Smooth muscle cell (in vitro differentiated cells): Measurements from ENCODE around the gene SEMA7A. TPM values are rescaled to one million over a fixed set of nuclear protein-coding genes. Genes with fewer than 3 reads are reported as not detected.

Experiments
- DNase-seq: peaks from one replicate; lab custom pipeline; 2025; ENCODE audit not compliant: unreplicated experiment; lab: John Stamatoyannopoulos, UW
- H2AFZ ChIP-seq: fragments of 200-600 bp; sonication (generic); 2 replicates; pipeline ENCODE4 v1.6.0; 2016; ENCODE audit warnings: antibody characterized with exemption, low read depth, mild to moderate bottlenecking
- H3F3A ChIP-seq: fragments of 200-600 bp; sonication (generic); 2 replicates; pipeline ENCODE4 v1.6.0; 2017; ENCODE audit warnings: antibody characterized with exemption, low read depth
- H3K27ac ChIP-seq: fragments of 200-600 bp; sonication (generic); 2 replicates; pipeline ENCODE4 v1.5.1; 2016; ENCODE audit warnings: low read depth, mild to moderate bottlenecking
- H3K27me3 ChIP-seq: fragments of 200-600 bp; sonication (generic); 2 replicates; pipeline ENCODE4 v1.6.1; 2016; ENCODE audit warnings: low read depth, mild to moderate bottlenecking
- H3K36me3 ChIP-seq: fragments of 200-600 bp; sonication (generic); 2 replicates; pipeline ENCODE4 v1.5.1; 2016; ENCODE audit warnings: low read depth
- H3K4me1 ChIP-seq: fragments of 200-600 bp; sonication (generic); 2 replicates; pipeline ENCODE4 v1.5.1; 2016; ENCODE audit warnings: low read depth
- H3K4me2 ChIP-seq: fragments of 200-600 bp; sonication (generic); 2 replicates; pipeline ENCODE4 v1.6.0; 2016; ENCODE audit warnings: mild to moderate bottlenecking
- H3K4me3 ChIP-seq: fragments of 200-600 bp; sonication (generic); 2 replicates; pipeline ENCODE4 v1.5.1; 2016; ENCODE audit warnings: mild to moderate bottlenecking
- H3K79me2 ChIP-seq: fragments of 200-600 bp; sonication (generic); 2 replicates; pipeline ENCODE4 v1.6.0; 2016; ENCODE audit warnings: low read depth, mild to moderate bottlenecking
- H3K9ac ChIP-seq: fragments of 200-600 bp; sonication (generic); 2 replicates; pipeline ENCODE4 v1.6.0; 2016; ENCODE audit warnings: low read depth
- H3K9me3 ChIP-seq: fragments of 200-600 bp; sonication (generic); replicated peaks from 2 replicates; pipeline ENCODE4 v1.5.1; 2016; ENCODE audit warnings: low read depth
- H4K20me1 ChIP-seq: fragments of 200-600 bp; sonication (generic); 2 replicates; pipeline ENCODE4 v1.6.0; 2016; ENCODE audit warnings: low read depth
- CTCF ChIP-seq: fragments of 200-600 bp; sonication (generic); IDR thresholded peaks from 2 replicates; pipeline ENCODE4 v1.5.1; 2017; ENCODE audit warnings: borderline replicate concordance, mild to moderate bottlenecking, antibody characterized with exemption; ENCODE audit not compliant: insufficient read depth, poor library complexity, severe bottlenecking
- WGBS: methylation state at CpG from one replicate; pipeline ENCODE4 v1.1.7; 2016; ENCODE audit warnings: low lambda C conversion rate; 5-methylcytosine and 5-hydroxymethylcytosine counted together
- polyA plus RNA-seq: library from polyadenylated mRNA; unstranded; fragments of >200 nt; fragmentation: Nextera tagmentation; extraction: Ambion mirVana; gene quantifications from 2 replicates; pipeline ENCODE4 v1.2.1, GENCODE V29; 2016
- total RNA-seq: library from RNA; depleted of rRNA; stranded (reverse); fragments of >200 nt; gene quantifications from 2 replicates; pipeline ENCODE4 v1.2.3, GENCODE V29; 2014

SEMA7A gene
- total and polyA plus RNA-seq, 2 experiments from 2014 or later = 9.3 to 44.5 TPM

GRCh38 chr15:74454764-74455500, 21.2 kb upstream of the SEMA7A start:
- no peak overlapping the region for H3K9ac ChIP-seq
- H2AFZ ChIP-seq = no peak overlapping the region
- H3K4me3 ChIP-seq = no peak overlapping the region
- peak overlapping the region; percentile 75 for H3K27ac ChIP-seq
- no peaks in the 10 kb centered on the region for H3K27me3 ChIP-seq
- H3K79me2 ChIP-seq = no peaks in the 10 kb centered on the region
- no peaks in the 10 kb centered on the region for H3K36me3 ChIP-seq
- H4K20me1 ChIP-seq = no peaks in the 10 kb centered on the region
- H3F3A ChIP-seq = peaks cover 13% of the 10 kb centered on the region
- no peak for TF ChIP-seq CTCF
- peak overlapping the region; percentile 56 for H3K4me2 ChIP-seq
- H3K9me3 ChIP-seq = no peaks in the 10 kb centered on the region
- no peak for DNase-seq
- peaks cover 11% of the 10 kb centered on the region for H3K4me1 ChIP-seq

GRCh38 chr15:74453925-74454763, 20.4 kb upstream of the SEMA7A start:
- DNase-seq = no peak

GRCh38 chr15:74451861-74452835, 18.4 kb upstream of the SEMA7A start:
- no peaks in the 10 kb centered on the region for H3K79me2 ChIP-seq
- no peaks in the 10 kb centered on the region for H3K36me3 ChIP-seq
- no peak overlapping the region for H3K9ac ChIP-seq
- peaks cover 11% of the 10 kb centered on the region for H3K4me1 ChIP-seq
- 94% methylated on average over 16 of the region's 16 CpGs for WGBS
- H2AFZ ChIP-seq = no peak overlapping the region
- no peaks in the 10 kb centered on the region for H3K9me3 ChIP-seq
- no peaks in the 10 kb centered on the region for H4K20me1 ChIP-seq
- TF ChIP-seq CTCF = no peak
- H3K27ac ChIP-seq = no peak overlapping the region
- no peaks in the 10 kb centered on the region for H3K27me3 ChIP-seq
- H3F3A ChIP-seq = peaks cover 13% of the 10 kb centered on the region
- no peak overlapping the region for H3K4me3 ChIP-seq
- no peak overlapping the region for H3K4me2 ChIP-seq
- DNase-seq = no peak

More at GRCh38 chr15:74453925-74454763, 20.4 kb upstream of the SEMA7A start:
- no peak for TF ChIP-seq CTCF
- H3K36me3 ChIP-seq = no peaks in the 10 kb centered on the region
- no peaks in the 10 kb centered on the region for H4K20me1 ChIP-seq
- H2AFZ ChIP-seq = no peak overlapping the region
- H3K4me3 ChIP-seq = no peak overlapping the region
- H3K9me3 ChIP-seq = no peaks in the 10 kb centered on the region
- no peaks in the 10 kb centered on the region for H3K79me2 ChIP-seq
- H3K4me1 ChIP-seq = peaks cover 11% of the 10 kb centered on the region
- H3K27me3 ChIP-seq = no peaks in the 10 kb centered on the region
- H3K4me2 ChIP-seq = peak overlapping the region; percentile 56
- WGBS = 58% methylated on average over 13 of the region's 13 CpGs
- H3K27ac ChIP-seq = peak overlapping the region; percentile 75
- H3K9ac ChIP-seq = no peak overlapping the region
- H3F3A ChIP-seq = peaks cover 13% of the 10 kb centered on the region
